Karpas-422 (cell line): ENCODE data around the gene PPP2R2D. TPM values are rescaled to one million over a fixed set of nuclear protein-coding genes. Genes with fewer than 3 reads are reported as not detected.
"Not testable (repeated sequence)": the region's sequence is repeated elsewhere in the genome, so short reads cannot be mapped to it uniquely, and the experiment has no call there.

Source experiments
- DNase-seq: peaks from one replicate; pipeline ENCODE4 v3.0.0-alpha.2; 2015
- H2AFZ ChIP-seq: fragments of 200-600 bp; sonication (generic); 2 replicates; pipeline ENCODE4 v1.6.1; 2014; ENCODE audit warnings: antibody characterized with exemption, low read length, mixed read lengths
- H3K27ac ChIP-seq: fragments of 200-600 bp; sonication (generic); 2 replicates; pipeline ENCODE4 v1.5.1; 2014; ENCODE audit warnings: mild to moderate bottlenecking, low read length, moderate library complexity
- H3K27me3 ChIP-seq: fragments of 200-600 bp; sonication (generic); 2 replicates; pipeline ENCODE4 v1.6.1; 2014; ENCODE audit warnings: low read length, mixed read lengths
- H3K36me3 ChIP-seq: fragments of 200-600 bp; sonication (generic); 2 replicates; pipeline ENCODE4 v1.6.1; 2014; ENCODE audit warnings: low read length, mixed read lengths; ENCODE audit not compliant: insufficient read depth
- H3K4me1 ChIP-seq: fragments of 200-600 bp; sonication (generic); 2 replicates; pipeline ENCODE4 v1.6.1; 2014; ENCODE audit warnings: mild to moderate bottlenecking, low read length, mixed read lengths
- H3K4me2 ChIP-seq: fragments of 200-600 bp; sonication (generic); 2 replicates; pipeline ENCODE4 v1.6.1; 2014; ENCODE audit warnings: low read length, low read depth, mild to moderate bottlenecking; ENCODE audit not compliant: poor library complexity, severe bottlenecking
- H3K4me3 ChIP-seq: fragments of 200-600 bp; sonication (generic); 2 replicates; pipeline ENCODE4 v1.5.1; 2014; ENCODE audit warnings: mild to moderate bottlenecking, antibody characterized with exemption, low read length, mixed read lengths
- H3K79me2 ChIP-seq: fragments of 200-600 bp; sonication (generic); 2 replicates; pipeline ENCODE4 v1.6.1; 2014; ENCODE audit warnings: mild to moderate bottlenecking, low read length, mixed read lengths
- H3K9ac ChIP-seq: fragments of 200-600 bp; sonication (generic); 2 replicates; pipeline ENCODE4 v1.6.0; 2014; ENCODE audit warnings: low read length
- H3K9me2 ChIP-seq: fragments of 200-600 bp; sonication (generic), shearing (Covaris generic); replicated peaks from 2 replicates; pipeline ENCODE4 v1.6.0; 2014; ENCODE audit warnings: mild to moderate bottlenecking, low read length, moderate library complexity; ENCODE audit not compliant: insufficient read depth
- H3K9me3 ChIP-seq: fragments of 300-700, 200-600 bp; sonication (generic); 2 replicates; pipeline ENCODE4 v1.6.1; 2014; ENCODE audit warnings: low read length, mixed read lengths
- H4K20me1 ChIP-seq: fragments of 200-600 bp; sonication (generic); 2 replicates; pipeline ENCODE4 v1.6.1; 2014; ENCODE audit warnings: mild to moderate bottlenecking, antibody characterized with exemption, low read length, low read depth; ENCODE audit not compliant: insufficient read depth
- total RNA-seq: library from RNA; depleted of rRNA; stranded (reverse); fragments of >200 nt; shearing (Covaris generic); gene quantifications from 2 replicates; pipeline ENCODE4 v1.2.3, GENCODE V29; 2014; ENCODE audit warnings: low replicate concordance

The PPP2R2D gene
- total RNA-seq, 1 experiment from 2014 or later = 32.9 TPM

DNA sequence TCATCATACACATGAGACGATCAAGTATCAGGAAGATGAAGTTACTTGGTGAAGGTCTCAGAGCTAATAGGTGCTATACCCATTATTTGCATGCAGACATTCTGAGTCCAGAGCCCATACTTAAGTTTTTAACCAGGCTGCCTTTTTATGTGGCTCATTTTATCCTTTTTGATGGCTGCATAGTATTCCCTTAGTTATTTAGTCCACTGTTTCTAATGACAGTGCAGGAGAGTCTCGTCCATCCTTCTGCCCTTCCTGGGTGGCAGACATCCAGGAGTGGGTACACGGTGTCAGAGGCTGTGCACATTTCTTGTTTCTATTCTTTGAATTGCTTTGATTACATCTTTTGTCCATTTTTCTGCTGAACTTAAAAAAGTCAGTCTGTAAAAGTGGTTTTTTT lies 11.8 kb downstream of the PPP2R2D start:
- Histone ChIP-seq H3K27me3 (no peaks in the 10 kb centered on the region), H3K4me2 (no peak overlapping the region), H3K9ac (no peak overlapping the region), H2AFZ (no peak overlapping the region), H3K27ac (no peak overlapping the region; the same call in 1 of the 2 replicates), H3K36me3 (peaks cover 14% of the 10 kb centered on the region), H3K9me2 (no peaks in the 10 kb centered on the region), H3K79me2 (peaks cover 90% of the 10 kb centered on the region), H3K4me1 (peaks cover 20% of the 10 kb centered on the region), H3K4me3 (no peak overlapping the region), H4K20me1 (peaks cover 15% of the 10 kb centered on the region), H3K9me3 (no peaks in the 10 kb centered on the region)
- DNase-seq = no peak

DNA sequence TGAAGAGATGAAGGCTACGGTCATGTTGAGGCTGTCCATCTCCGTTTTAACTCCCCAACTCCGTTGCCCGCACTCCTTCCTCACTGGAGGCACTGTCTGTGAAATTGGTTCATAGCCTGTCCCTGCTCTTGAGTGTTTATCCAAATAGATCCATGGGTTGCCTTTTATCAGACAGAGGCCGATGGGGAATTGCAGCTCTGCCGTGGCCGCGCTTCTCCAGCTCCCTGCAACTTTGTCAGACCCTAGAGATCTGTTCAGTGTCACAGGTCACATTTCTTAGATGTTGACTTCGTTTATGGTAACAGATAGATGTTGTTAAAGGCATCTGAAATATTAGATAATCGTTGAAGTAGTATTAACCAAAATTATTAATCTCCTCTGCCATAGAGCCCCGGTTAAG lies 14.7 kb downstream of the PPP2R2D start:
- Histone ChIP-seq H4K20me1 (peaks cover 15% of the 10 kb centered on the region), H3K9ac (no peak overlapping the region), H3K4me1 (peaks cover 20% of the 10 kb centered on the region)

DNA sequence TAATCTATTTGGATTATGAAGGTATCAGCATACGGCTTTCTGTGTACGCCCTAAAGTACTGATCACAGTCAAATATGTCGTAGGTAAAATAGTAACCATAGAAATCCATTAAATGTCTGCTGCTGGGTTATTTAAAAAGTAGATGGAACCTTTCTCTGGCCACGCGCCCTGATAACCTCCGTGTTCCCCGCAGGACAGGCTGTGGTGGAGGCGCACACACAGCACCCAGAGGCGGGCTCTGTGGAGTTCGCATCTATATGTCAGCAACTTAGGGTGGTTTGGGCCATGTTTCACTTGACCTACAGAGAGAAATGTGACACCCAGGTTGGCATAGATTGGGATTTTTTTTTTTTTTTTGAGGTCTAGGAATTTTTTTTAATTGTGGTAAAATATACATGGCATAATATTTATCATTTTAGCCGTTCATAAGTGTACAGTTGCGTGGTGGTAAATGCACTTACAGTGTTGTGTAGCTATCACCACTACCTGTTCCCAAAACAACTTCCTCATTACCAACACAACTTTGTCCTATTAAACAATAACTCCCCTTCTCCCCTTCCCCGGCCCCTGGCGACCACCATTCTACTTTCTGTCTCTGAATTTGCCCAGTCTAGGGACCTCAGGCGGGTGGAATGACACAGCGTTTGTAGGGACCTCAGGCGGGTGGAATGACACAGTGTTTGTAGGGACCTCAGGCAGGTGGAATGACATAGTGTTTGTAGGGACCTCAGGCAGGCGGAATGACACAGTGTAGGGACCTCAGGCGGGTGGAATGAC lies 15.4 kb downstream of the PPP2R2D start:
- Histone ChIP-seq H3K27me3 (no peaks in the 10 kb centered on the region), H3K4me3 (no peak overlapping the region), H3K9ac (no peak overlapping the region), H3K9me2 (no peaks in the 10 kb centered on the region), H3K4me2 (no peak overlapping the region), H3K79me2 (peaks cover 77% of the 10 kb centered on the region), H2AFZ (no peak overlapping the region), H3K27ac (no peak overlapping the region), H3K9me3 (no peaks in the 10 kb centered on the region), H3K4me1 (peaks cover 20% of the 10 kb centered on the region), H4K20me1 (peaks cover 15% of the 10 kb centered on the region), H3K36me3 (peaks cover 14% of the 10 kb centered on the region; the same call in 1 of the 2 replicates)
- no peak for DNase-seq

More for the DNA sequence above, 14.7 kb downstream of the PPP2R2D start:
- no peak for DNase-seq
- Histone ChIP-seq H3K4me3 (no peak overlapping the region), H3K9me3 (no peaks in the 10 kb centered on the region), H3K27me3 (no peaks in the 10 kb centered on the region), H2AFZ (no peak overlapping the region), H3K27ac (no peak overlapping the region), H3K36me3 (peaks cover 14% of the 10 kb centered on the region; the same call in 1 of the 2 replicates), H3K79me2 (peaks cover 77% of the 10 kb centered on the region), H3K9me2 (no peaks in the 10 kb centered on the region), H3K4me2 (no peak overlapping the region)

DNA sequence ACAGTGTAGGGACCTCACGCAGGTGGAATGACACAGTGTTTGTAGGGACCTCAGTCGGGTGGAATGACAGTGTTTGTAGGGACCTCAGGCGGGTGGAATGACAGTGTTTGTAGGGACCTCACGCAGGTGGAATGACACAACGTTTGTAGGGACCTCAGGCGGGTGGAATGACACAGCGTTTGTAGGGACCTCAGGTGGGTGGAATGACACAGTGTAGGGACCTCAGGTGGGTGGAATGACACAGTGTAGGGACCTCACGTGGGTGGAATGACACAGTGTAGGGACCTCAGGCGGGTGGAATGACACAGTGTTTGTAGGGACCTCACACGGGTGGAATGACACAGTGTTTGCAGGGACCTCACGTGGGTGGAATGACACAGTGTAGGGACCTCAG lies 16.0 kb downstream of the PPP2R2D start:
- Histone ChIP-seq H3K79me2 (peaks cover 77% of the 10 kb centered on the region), H3K36me3 (peaks cover 11% of the 10 kb centered on the region; the same call in 1 of the 2 replicates), H4K20me1 (peaks cover 15% of the 10 kb centered on the region), H3K4me1 (peaks cover 20% of the 10 kb centered on the region)
- H3K9me3 ChIP-seq, H3K27me3 ChIP-seq, H2AFZ ChIP-seq, H3K9me2 ChIP-seq, H3K9ac ChIP-seq, H3K27ac ChIP-seq, DNase-seq, H3K4me3 ChIP-seq, H3K4me2 ChIP-seq: not testable (repeated sequence)

DNA sequence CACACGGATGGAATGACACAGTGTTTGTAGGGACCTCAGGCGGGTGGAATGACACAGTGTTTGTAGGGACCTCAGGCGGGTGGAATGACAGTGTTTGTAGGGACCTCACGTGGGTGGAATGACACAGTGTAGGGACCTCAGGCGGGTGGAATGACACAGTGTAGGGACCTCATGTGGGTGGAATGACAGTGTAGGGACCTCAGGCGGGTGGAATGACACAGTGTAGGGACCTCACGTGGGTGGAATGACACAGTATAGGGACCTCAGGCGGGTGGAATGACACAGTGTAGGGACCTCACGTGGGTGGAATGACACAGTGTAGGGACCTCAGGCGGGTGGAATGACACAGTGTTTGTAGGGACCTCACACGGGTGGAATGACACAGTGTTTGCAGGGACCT lies 16.7 kb downstream of the PPP2R2D start:
- H3K4me2 ChIP-seq, H3K27me3 ChIP-seq, H3K4me3 ChIP-seq, H2AFZ ChIP-seq, H3K9ac ChIP-seq, H3K27ac ChIP-seq, DNase-seq, H4K20me1 ChIP-seq, H3K9me3 ChIP-seq, H3K36me3 ChIP-seq, H3K9me2 ChIP-seq: not testable (repeated sequence)
- Histone ChIP-seq H3K79me2 (peaks cover 77% of the 10 kb centered on the region), H3K4me1 (peaks cover 20% of the 10 kb centered on the region)

DNA sequence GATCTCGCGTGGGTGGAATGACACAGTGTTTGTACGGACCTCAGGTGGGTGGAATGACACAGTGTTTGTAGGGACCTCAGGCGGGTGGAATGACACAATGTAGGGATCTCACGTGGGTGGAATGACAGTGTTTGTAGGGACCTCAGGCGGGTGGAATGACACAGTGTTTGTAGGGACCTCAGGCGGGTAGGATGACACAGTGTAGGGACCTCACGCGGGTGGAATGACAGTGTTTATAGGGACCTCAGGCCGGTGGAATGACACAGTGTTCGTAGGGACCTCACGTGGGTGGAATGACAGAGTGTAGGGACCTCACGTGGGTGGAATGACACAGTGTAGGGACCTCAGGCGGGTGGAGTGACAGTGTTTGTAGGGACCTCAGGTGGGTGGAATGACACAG lies 18.7 kb downstream of the PPP2R2D start:
- not testable (repeated sequence) for H3K4me3 ChIP-seq, H4K20me1 ChIP-seq, H3K4me1 ChIP-seq, H3K9ac ChIP-seq, H3K9me2 ChIP-seq, H3K36me3 ChIP-seq, DNase-seq, H3K4me2 ChIP-seq, H3K27ac ChIP-seq, H2AFZ ChIP-seq, H3K9me3 ChIP-seq, H3K27me3 ChIP-seq
- peaks cover 78% of the 10 kb centered on the region for H3K79me2 ChIP-seq

DNA sequence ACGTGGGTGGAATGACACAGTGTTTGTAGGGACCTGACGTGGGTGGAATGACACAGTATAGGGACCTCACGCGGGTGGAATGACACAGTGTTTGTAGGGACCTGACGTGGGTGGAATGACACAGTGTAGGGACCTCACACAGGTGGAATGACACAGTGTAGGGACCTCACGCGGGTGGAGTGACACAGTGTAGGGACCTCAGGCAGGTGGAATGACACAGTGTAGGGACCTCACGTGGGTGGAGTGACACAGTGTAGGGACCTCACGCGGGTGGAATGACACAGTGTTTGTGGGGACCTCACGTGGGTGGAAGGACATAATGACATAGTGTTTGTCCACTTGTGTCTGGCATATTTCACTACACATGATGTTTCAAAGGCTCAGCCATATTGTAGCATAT lies 19.3 kb downstream of the PPP2R2D start:
- H3K4me1 ChIP-seq = no peaks in the 10 kb centered on the region
- no peaks in the 10 kb centered on the region for H4K20me1 ChIP-seq
- DNase-seq = no peak
- H3K4me2 ChIP-seq = no peak overlapping the region
- no peak overlapping the region for H2AFZ ChIP-seq
- peaks cover 78% of the 10 kb centered on the region for H3K79me2 ChIP-seq
- no peak overlapping the region for H3K4me3 ChIP-seq
- H3K27ac ChIP-seq = no peak overlapping the region
- no peaks in the 10 kb centered on the region for H3K27me3 ChIP-seq
- peaks cover under 1% of the 10 kb centered on the region; the same call in 1 of the 2 replicates for H3K36me3 ChIP-seq
- H3K9ac ChIP-seq = no peak overlapping the region
- peaks cover 14% of the 10 kb centered on the region; the same call in 1 of the 2 replicates for H3K9me3 ChIP-seq
- H3K9me2 ChIP-seq = no peaks in the 10 kb centered on the region

DNA sequence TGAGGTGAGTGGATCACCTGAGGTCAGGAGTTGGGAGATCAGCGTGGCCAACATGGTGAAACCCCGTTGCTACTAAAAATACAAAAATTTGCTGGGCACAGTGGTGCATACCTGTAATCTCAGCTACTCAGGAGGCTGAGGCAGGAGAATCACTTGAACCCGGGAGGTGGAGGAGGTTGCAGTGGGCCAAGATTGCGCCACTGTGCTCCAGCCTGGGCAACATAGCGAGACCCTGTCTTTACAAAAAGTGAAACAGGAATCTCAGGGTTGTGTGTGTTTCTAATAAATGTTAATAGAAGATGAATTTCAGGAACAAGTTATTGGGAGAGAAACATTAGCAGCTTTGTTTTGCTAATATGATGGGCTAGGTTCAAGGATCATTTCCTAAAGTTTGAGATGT lies 19.9 kb downstream of the PPP2R2D start:
- Histone ChIP-seq H4K20me1 (no peaks in the 10 kb centered on the region), H3K27ac (no peak overlapping the region), H2AFZ (no peak overlapping the region), H3K79me2 (peaks cover 78% of the 10 kb centered on the region), H3K9me3 (peaks cover 14% of the 10 kb centered on the region; the same call in 1 of the 2 replicates), H3K4me3 (no peak overlapping the region), H3K4me2 (no peak overlapping the region), H3K4me1 (no peaks in the 10 kb centered on the region), H3K27me3 (no peaks in the 10 kb centered on the region), H3K9me2 (no peaks in the 10 kb centered on the region), H3K9ac (no peak overlapping the region), H3K36me3 (no peaks in the 10 kb centered on the region; the same call in 1 of the 2 replicates)
- DNase-seq = no peak
